Kidney (tissue), 14 donors: ENCODE measurements around the gene IER2. TPM values are rescaled to one million over a fixed set of nuclear protein-coding genes. Genes with fewer than 3 reads are reported as not detected.
A peak's percentile ranks its signal among the peaks of the same experiment; 100 is the strongest.

Experiments
- DNase-seq, 5 donors: peaks; one replicate each; pipeline ENCODE4 v3.0.0-alpha.2; 2013 to 2020
- FAIRE-seq: peaks from 2 replicates; lab custom pipeline; 2012; peaks lifted over from hg19 to GRCh38; lab: Jason Lieb, UNC
- H3K27ac ChIP-seq, 2 donors: one replicate each; pipeline ENCODE4 v1.7.0; 2013; ENCODE audit warnings: low read depth in 2 of 2, low read length in 2 of 2, inconsistent platforms in 1 of 2
- H3K27me3 ChIP-seq: one replicate; pipeline ENCODE4 v1.7.1; 2013; ENCODE audit warnings: low read length, inconsistent platforms; ENCODE audit not compliant: control insufficient read depth, insufficient read depth
- H3K36me3 ChIP-seq, 3 donors: one replicate each; pipeline versions ENCODE4 v1.7.0 to v1.7.1; 2013; ENCODE audit warnings: low read length in 3 of 3, control low read depth in 1 of 3, inconsistent platforms in 1 of 3; ENCODE audit not compliant: insufficient read depth in 3 of 3, control insufficient read depth in 2 of 3
- H3K4me1 ChIP-seq, 3 donors: one replicate each; pipeline versions ENCODE4 v1.7.0 to v1.7.1; 2013; ENCODE audit warnings: low read length in 3 of 3, inconsistent platforms in 1 of 3, low read depth in 1 of 3; ENCODE audit not compliant: control insufficient read depth in 2 of 3, insufficient read depth in 2 of 3
- H3K4me3 ChIP-seq, 3 donors: one replicate each; pipeline versions ENCODE4 v1.7.0 to v1.8.1; 2013; ENCODE audit warnings: low read length in 3 of 3, control low read depth in 1 of 3, inconsistent platforms in 1 of 3
- H3K9ac ChIP-seq, 3 donors: one replicate each; pipeline versions ENCODE4 v1.7.0 to v1.7.1; 2013; ENCODE audit warnings: low read length in 3 of 3, control low read depth in 1 of 3, inconsistent platforms in 1 of 3
- H3K9me3 ChIP-seq, 3 donors: one replicate each; pipeline versions ENCODE4 v1.7.0 to v1.7.1; 2013; ENCODE audit warnings: low read length in 3 of 3, control low read depth in 1 of 3, inconsistent platforms in 1 of 3; ENCODE audit not compliant: control insufficient read depth in 2 of 3, insufficient read depth in 1 of 3
- intact Hi-C: fragments of 100-400 bp; cut with DNase I; formaldehyde crosslinking; loops from one replicate; pipeline ENCODE4 v1.11.1; 2022
- polyA plus RNA-seq: library from polyadenylated mRNA; stranded (reverse); fragments of 350-450 nt; fragmentation: Illumina TruSeq; extraction: RNeasy Lipid Tissue Mini Kit (QIAGEN cat#74804); gene quantifications from one replicate; pipeline ENCODE4 v1.2.3, GENCODE V29; 2014; ENCODE audit warnings: low read depth, low replicate concordance; ENCODE audit not compliant: insufficient read depth
- total RNA-seq: library from RNA; stranded (reverse); fragmentation: NEBNext Ultra II Directional; extraction: Animal tissue kit (Norgen Biotek cat#: 25700); gene quantifications from one replicate; pipeline ENCODE4 v1.2.1, GENCODE V29; 2021
- TF ChIP-seq, protein P1 (sequence below): IDR thresholded peaks from 3 replicates; pipeline ENCODE4 v1.5.1; 2012; ENCODE audit warnings: mild to moderate bottlenecking, moderate library complexity, borderline replicate concordance; ENCODE audit not compliant: insufficient read depth; ENCODE audit errors: extremely low read depth
- donor health status: control.
- donor health status: control.
- donor health status: control.
- donor health status: control.
- donor health status: control.
- donor health status: DM: yes; HTN: yes; CAD: no.
- donor health status: Normal renal cell carcinoma (clear cell type).

The IER2 gene
- total and polyA plus RNA-seq, 2 donors from 2014 or later = 73.9 to 96.7 TPM

DNA sequence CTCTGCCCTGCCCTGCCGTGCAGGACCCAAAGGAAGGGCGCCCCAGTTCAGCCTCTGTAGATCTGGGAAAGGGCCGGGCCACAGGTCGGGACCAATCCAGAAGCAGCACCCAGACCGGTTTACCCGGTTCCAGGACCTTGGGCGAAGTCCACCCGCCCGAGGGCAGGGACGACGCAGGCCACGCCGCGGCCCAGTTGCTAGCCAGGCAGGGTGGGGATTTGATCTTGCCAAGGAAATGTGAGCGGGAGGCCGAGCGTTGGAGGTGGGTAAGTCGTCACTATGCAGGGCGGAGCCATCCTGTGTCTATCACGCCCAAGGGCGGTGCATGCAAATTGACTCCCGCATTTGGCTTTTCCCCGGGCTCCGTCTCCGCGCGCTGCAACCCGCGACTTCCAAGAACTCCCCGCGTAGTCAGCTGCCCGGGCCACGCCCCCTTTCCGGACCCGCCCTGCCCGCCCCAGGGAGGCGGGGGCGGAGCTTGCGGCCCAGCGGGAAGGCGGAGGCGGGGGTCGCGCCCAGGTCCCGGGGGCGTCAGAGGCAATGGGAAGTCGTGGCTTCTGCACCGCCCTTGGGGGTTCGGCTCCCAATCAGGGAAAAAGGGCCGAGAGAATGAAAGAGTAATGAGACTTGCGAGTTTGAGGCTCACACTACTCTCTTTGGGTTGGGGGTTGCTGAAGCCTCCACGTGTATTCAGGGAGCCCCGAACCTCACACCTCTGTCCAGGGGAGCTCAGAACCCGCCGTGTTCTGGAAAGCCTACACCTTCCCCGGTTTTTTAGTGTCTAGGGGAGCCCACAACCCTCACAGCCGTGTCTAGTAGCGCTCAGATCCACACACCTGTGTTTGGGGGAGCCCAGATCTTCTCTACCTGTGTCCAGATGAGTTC, 12.8 kb downstream of the IER2 start:
- FAIRE-seq = no peak
- Histone ChIP-seq H3K36me3 (no peaks in the 10 kb centered on the region), H3K9me3 (no peaks in the 10 kb centered on the region), H3K27me3 (no peaks in the 10 kb centered on the region), H3K4me1 (peaks cover 7 to 29% (median 15%) of the 10 kb centered on the region in 3 donors), H3K27ac (peak overlapping the region; percentile 97), H3K4me3 (peak overlapping the region; percentile 45 to 69 (median 65)), H3K9ac (peak overlapping the region; percentile 12 to 93 (median 51))
- intact Hi-C loops = no loop called here
- DNase-seq = peak; percentile 97 to 99 (median 99)
- TF ChIP-seq, protein P1, sequence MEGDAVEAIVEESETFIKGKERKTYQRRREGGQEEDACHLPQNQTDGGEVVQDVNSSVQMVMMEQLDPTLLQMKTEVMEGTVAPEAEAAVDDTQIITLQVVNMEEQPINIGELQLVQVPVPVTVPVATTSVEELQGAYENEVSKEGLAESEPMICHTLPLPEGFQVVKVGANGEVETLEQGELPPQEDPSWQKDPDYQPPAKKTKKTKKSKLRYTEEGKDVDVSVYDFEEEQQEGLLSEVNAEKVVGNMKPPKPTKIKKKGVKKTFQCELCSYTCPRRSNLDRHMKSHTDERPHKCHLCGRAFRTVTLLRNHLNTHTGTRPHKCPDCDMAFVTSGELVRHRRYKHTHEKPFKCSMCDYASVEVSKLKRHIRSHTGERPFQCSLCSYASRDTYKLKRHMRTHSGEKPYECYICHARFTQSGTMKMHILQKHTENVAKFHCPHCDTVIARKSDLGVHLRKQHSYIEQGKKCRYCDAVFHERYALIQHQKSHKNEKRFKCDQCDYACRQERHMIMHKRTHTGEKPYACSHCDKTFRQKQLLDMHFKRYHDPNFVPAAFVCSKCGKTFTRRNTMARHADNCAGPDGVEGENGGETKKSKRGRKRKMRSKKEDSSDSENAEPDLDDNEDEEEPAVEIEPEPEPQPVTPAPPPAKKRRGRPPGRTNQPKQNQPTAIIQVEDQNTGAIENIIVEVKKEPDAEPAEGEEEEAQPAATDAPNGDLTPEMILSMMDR = no peak

DNA sequence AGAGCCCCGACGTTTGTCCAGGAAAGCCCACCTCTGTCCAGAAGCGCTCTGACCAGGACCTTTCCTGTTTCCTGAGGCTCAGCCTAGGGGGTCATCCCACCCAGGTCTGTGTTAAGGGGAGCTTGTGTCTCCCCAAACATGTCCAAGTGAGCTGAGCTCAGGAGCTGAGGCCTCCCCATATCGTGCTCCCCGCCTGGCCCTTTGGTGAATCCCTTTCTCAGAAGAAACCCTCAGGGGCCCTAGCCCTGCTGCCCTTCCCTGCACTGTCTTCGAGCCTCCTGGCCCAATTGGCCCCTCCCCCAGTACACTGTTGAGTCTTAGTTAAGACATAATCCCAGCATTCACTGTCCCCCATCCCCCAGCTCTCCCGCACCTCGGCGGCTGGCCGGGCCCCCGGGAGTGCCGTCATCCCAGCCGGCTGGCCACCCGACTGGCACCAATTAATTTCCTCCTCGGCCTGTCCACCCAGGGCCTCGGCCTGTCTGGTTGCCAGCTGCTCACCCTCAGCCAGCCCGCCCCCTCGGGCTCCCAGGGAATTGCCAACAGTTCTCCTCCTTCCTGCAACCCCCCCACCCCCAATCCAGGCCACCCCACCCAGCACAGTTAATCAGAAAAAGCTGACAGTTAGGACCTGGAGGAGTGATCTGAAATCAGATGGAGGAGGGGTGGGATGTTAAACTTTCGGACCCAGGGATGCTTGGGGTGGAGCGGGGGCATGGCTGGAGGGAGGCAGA, 13.6 kb downstream of the IER2 start:
- Histone ChIP-seq H3K27me3 (no peaks in the 10 kb centered on the region), H3K27ac (peak overlapping the region; percentile 97), H3K4me3 (peak overlapping the region in 2 of 3 donors; percentile 61 to 65), H3K9ac (peak overlapping the region in 2 of 3 donors; percentile 51 to 93), H3K9me3 (no peaks in the 10 kb centered on the region), H3K4me1 (peaks cover 7 to 32% (median 15%) of the 10 kb centered on the region in 3 donors), H3K36me3 (no peaks in the 10 kb centered on the region)
- intact Hi-C loops = no loop called here
- DNase-seq = peak; percentile 95 to 97 (median 96)
- TF ChIP-seq, protein P1 = no peak
- no peak for FAIRE-seq

DNA sequence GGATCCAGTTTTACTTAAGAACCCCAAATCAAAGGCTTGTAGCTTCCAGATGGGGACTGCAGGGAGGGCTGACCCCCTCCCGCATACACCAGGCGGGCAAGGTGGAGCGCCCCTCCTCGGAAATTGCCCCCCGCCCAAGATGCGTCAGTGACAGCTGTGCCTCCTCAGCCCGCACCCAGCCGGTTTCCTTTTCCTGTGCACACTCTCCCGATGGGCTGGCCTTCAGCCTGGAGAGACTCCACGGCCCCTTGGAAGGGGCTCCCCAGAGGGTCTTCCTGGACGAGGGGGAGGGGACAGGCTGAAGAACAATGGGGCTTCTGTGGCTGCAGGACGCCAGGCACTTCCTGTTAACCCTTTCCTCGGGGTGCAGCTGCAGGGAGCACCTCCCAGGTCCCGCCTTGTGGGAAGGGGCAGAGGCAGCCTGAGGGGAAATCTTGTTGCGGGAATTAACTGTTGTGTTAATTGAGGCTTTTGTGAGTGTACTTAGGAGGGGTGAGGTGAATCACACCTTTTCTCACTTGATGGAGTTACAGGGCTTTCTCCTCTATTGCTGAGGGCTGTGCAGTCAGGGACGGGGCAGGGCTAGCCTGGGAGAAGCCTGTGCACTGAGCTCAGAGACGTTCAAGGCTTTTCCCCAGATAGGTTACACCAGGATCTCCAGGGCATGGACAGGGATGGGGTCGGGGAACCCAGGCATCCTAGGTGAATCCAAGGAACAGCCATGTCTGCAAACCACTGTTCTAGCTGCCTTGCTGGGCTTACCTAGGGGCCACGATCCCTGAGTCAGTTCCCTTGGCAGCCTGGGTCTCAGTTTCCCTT, 14.3 kb downstream of the IER2 start:
- peak overlapping the region in 1 of 3 donors; percentile 65 for H3K4me3 ChIP-seq
- FAIRE-seq (no peak), DNase-seq (peak; percentile 91 to 98 (median 96))
- H3K36me3 ChIP-seq = no peaks in the 10 kb centered on the region
- intact Hi-C loops = no loop called here
- TF ChIP-seq, protein P1 = no peak
- peak overlapping the region; percentile 97 for H3K27ac ChIP-seq
- no peaks in the 10 kb centered on the region for H3K27me3 ChIP-seq
- H3K9me3 ChIP-seq = no peaks in the 10 kb centered on the region
- H3K4me1 ChIP-seq = peaks cover 7 to 34% (median 15%) of the 10 kb centered on the region in 3 donors
- peak overlapping the region in 2 of 3 donors; percentile 4 to 46 for H3K9ac ChIP-seq
